OCI-LY7 (cell line): ENCODE data around the gene PAXX.

ENCODE experiments used
- CTCF ChIP-seq: fragments of 200-600 bp; sonication (generic); conservative IDR thresholded peaks from 2 replicates; pipeline ENCODE4 v1.5.1; 2014; ENCODE audit warnings: mild to moderate bottlenecking, antibody characterized with exemption, low read length, moderate library complexity, mixed read lengths
- EZH2phosphoT487 ChIP-seq: fragments of 200-600 bp; sonication (generic); IDR thresholded peaks from 2 replicates; pipeline ENCODE4 v1.6.1; 2018; ENCODE audit warnings: low read depth, borderline replicate concordance, mild to moderate bottlenecking, mixed run types, antibody characterized with exemption, low read length, moderate library complexity, mixed read lengths

- TF ChIP-seq CTCF (no peak), EZH2phosphoT487 (no peak)
Measured at GRCh38 chr9:137014776-137015539, 22.7 kb downstream of the PAXX start.
